Heart right ventricle (tissue), 16 donors: ENCODE data around the gene CD38. TPM values are rescaled to one million over a fixed set of nuclear protein-coding genes. Genes with fewer than 3 reads are reported as not detected.
A peak's percentile ranks its signal among the peaks of the same experiment; 100 is the strongest.
"Not testable (repeated sequence)": the region's sequence is repeated elsewhere in the genome, so short reads cannot be mapped to it uniquely, and the experiment has no call there.

Experiments
- ATAC-seq, 8 donors: fragments of 200-7000 bp; cut with Tn5 transposase; one replicate each; pipeline ENCODE4 v1.9.1; 2020; ENCODE audit warnings: mild to moderate bottlenecking in 8 of 8, moderate library complexity in 8 of 8, moderate number of reproducible peaks in 1 of 8
- DNase-seq, 2 donors: peaks; one replicate each; pipeline ENCODE4 v3.0.0-alpha.2; 2020
- H3K27ac ChIP-seq, 10 donors: fragments of 200-600 bp; sonication (generic) in 2 of 10; one replicate each; pipeline versions ENCODE4 v1.5.0 to v1.8.0; 2020 to 2022; ENCODE audit warnings: mild to moderate bottlenecking in 3 of 10
- H3K27me3 ChIP-seq, 7 donors: fragments of 200-600 bp; one replicate each; pipeline ENCODE4 v1.8.0; 2021 to 2022; ENCODE audit warnings: mild to moderate bottlenecking in 2 of 7
- H3K36me3 ChIP-seq, 9 donors: fragments of 200-600 bp; sonication (generic) in 1 of 9; one replicate each; pipeline versions ENCODE4 v1.5.0 to v1.8.0; 2020 to 2022; ENCODE audit warnings: mild to moderate bottlenecking in 2 of 9
- H3K4me1 ChIP-seq, 9 donors: fragments of 200-600 bp; sonication (generic) in 1 of 9; one replicate each; pipeline versions ENCODE4 v1.5.0 to v1.8.0; 2020 to 2022; ENCODE audit warnings: mild to moderate bottlenecking in 4 of 9
- H3K4me3 ChIP-seq, 10 donors: fragments of 200-600 bp; sonication (generic) in 2 of 10; one replicate each; pipeline versions ENCODE4 v1.5.0 to v1.8.0; 2020 to 2022; ENCODE audit warnings: mild to moderate bottlenecking in 7 of 10, moderate library complexity in 2 of 10
- H3K9me3 ChIP-seq, 11 donors: fragments of 200-600 bp in 10 of 11; sonication (generic) in 2 of 11; one replicate each; pipeline versions ENCODE4 v1.5.0 to v1.8.0; 2013 to 2022; ENCODE audit warnings: mild to moderate bottlenecking in 2 of 11, control low read depth in 1 of 11, moderate library complexity in 1 of 11
- WGBS, 2 donors: extraction: QIAGEN DNeasy Blood & Tissue Kit; methylation state at CpG; one replicate each; pipeline ENCODE4 v1.1.7; 2013; ENCODE audit warnings: inconsistent platforms in 1 of 2; 5-methylcytosine and 5-hydroxymethylcytosine counted together
- intact Hi-C, 10 donors: fragments of 100-400 bp; cut with DNase I; formaldehyde crosslinking; loops; one replicate each; pipeline versions ENCODE4 v1.11.1 to v1.14.2; 2022
- polyA plus RNA-seq, 2 donors: library from polyadenylated mRNA; stranded (reverse); fragments of 200-250 nt; gene quantifications; one replicate each; pipeline ENCODE4 v1.2.3, GENCODE V29; 2013
- total RNA-seq, 10 donors: library from RNA; stranded (reverse); fragmentation: NEBNext Ultra II Directional in 3 of 10; extraction: Animal tissue kit (Norgen Biotek cat#: 25700) in 3 of 10; gene quantifications; one replicate each; pipeline versions ENCODE4 v1.2.1 to v1.2.4, GENCODE V29; 2021 to 2023
- TF ChIP-seq, protein P1 (sequence below), 9 donors: fragments of 200-600 bp; sonication (generic) in 2 of 9; IDR thresholded peaks; one replicate each; pipeline versions ENCODE4 v1.5.0 to v1.8.0; 2021 to 2022; ENCODE audit warnings: antibody characterized with exemption in 9 of 9, mild to moderate bottlenecking in 5 of 9, moderate library complexity in 1 of 9
- donor health status: Arrhythmogenic right ventricular cardiomyopathy.
- donor health status: ischemic (EF 13 %, LVEDD 7.1; RV severe dilation, severe dysfunction).
- donor health status: healthy with polysubstance abuse.
- donor health status: DM: no; HTN: yes; CAD: no.
- donor health status: DM: no; HTN: no; CAD: no.
- donor health status: ischemic (EF 25% LVEDD 6.9; RV normal size, moderate dysfunction).
- donor health status: ischemic (EF 25% LVEDD 5.7; RV mildly dilated, moderate dysfunction).
- donor health status: healthy.
- donor health status: DM: yes; HTN: yes; CAD: no.
- donor health status: Ischemic cardiomyopathy.
- donor health status: ischemic (EF 35%, LVEDD 5.7; RV mildly dilated, moderate dysfunction).
- donor health status: nonischemic (EF 11% LVEDD 7.7; RV severe dilation, severe dysfunction).
- donor health status: DM: yes; HTN: yes; CAD: no.
- donor health status: PGD.
- donor health status: ischemic (EF 29% LVEDD 5.4; RV normal size, mild dysfunction).
- donor health status: nonischemic (EF 23%, LVEDD 6.1; RV moderate dilation, normal function).

The CD38 gene
- total and polyA plus RNA-seq, 12 donors, result 0.68 to 11.3 (median 3.2) TPM

DNA sequence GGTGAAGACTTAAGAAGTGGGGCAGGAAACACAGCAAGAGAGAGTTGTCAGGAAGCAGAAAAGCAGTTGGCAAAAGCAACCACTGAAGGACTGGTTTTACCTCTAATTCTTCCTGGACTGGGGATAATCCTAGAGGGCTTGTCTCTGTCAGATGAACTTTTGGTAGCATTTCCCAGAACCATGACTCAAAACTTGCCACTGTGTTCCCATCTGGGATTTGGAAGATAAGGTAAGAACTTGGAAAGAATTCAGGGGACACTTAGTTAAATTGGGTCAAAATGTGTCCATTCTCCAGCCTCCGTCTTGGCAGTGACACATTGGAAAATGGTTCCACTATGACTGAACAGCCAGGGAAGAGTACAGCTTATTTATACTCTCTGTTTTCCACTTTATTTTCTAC, 55.7 kb downstream of the CD38 start:
- H3K27ac ChIP-seq, result peak overlapping the region in 3 of 10 donors; percentile 27 to 41 (median 33)
- peaks cover 0 to 15% (median 0%) of the 10 kb centered on the region in 9 donors for H3K36me3 ChIP-seq
- H3K4me1 ChIP-seq, result peaks cover 0 to 3% (median 0%) of the 10 kb centered on the region in 9 donors
- TF ChIP-seq, protein P1, sequence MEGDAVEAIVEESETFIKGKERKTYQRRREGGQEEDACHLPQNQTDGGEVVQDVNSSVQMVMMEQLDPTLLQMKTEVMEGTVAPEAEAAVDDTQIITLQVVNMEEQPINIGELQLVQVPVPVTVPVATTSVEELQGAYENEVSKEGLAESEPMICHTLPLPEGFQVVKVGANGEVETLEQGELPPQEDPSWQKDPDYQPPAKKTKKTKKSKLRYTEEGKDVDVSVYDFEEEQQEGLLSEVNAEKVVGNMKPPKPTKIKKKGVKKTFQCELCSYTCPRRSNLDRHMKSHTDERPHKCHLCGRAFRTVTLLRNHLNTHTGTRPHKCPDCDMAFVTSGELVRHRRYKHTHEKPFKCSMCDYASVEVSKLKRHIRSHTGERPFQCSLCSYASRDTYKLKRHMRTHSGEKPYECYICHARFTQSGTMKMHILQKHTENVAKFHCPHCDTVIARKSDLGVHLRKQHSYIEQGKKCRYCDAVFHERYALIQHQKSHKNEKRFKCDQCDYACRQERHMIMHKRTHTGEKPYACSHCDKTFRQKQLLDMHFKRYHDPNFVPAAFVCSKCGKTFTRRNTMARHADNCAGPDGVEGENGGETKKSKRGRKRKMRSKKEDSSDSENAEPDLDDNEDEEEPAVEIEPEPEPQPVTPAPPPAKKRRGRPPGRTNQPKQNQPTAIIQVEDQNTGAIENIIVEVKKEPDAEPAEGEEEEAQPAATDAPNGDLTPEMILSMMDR (IDR thresholded peaks at IDR 0.05), result no peak
- WGBS, 2 donors, result 72 to 77% methylated on average over 1 of the region's 1 CpG
- H3K4me3 ChIP-seq, result no peak overlapping the region
- intact Hi-C loops, result no loop called here
- ATAC-seq (peak; percentile 33 to 92 (median 62)), DNase-seq (no peak)
- H3K9me3 ChIP-seq, result peaks cover 0 to 16% (median 0%) of the 10 kb centered on the region in 11 donors
- no peaks in the 10 kb centered on the region for H3K27me3 ChIP-seq

GRCh38 chr4:15836362-15836761, 58.2 kb downstream of the CD38 start:
- Histone ChIP-seq H3K27me3 (no peaks in the 10 kb centered on the region), H3K4me3 (no peak overlapping the region), H3K9me3 (peaks cover 0 to 8% (median 0%) of the 10 kb centered on the region in 11 donors), H3K4me1 (peaks cover 0 to 3% (median 0%) of the 10 kb centered on the region in 9 donors), H3K27ac (no peak overlapping the region), H3K36me3 (peaks cover 0 to 35% (median 0%) of the 10 kb centered on the region in 9 donors)
- DNase-seq (no peak), ATAC-seq (no peak)
- TF ChIP-seq, protein P1 (IDR thresholded peaks at IDR 0.05), result no peak
- intact Hi-C loops, result no loop called here

DNA sequence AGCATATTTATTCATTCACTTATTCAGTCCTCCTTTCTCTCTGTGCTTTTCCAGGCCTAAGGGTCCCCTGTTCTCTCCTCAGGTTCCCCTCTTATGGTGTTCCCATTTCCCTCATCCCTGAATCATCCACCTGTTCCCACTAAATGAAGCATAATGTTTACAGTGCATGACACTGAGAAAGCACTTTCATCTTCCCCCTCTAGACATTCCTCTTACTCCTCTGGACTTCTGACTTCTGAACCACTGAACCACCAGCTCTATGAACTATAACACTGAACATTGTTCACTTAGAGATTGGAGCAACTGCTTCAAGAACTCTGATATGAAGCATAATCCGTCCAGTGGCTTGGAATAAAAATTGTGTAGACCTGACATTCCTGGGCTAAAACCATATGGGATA, 59.5 kb downstream of the CD38 start:
- Histone ChIP-seq H3K9me3 (no peaks in the 10 kb centered on the region), H3K4me1 (peaks cover 0 to 3% (median 0%) of the 10 kb centered on the region in 9 donors), H3K36me3 (peaks cover 0 to 35% (median 0%) of the 10 kb centered on the region in 9 donors), H3K27ac (no peak overlapping the region), H3K27me3 (no peaks in the 10 kb centered on the region), H3K4me3 (no peak overlapping the region)
- intact Hi-C loops, result no loop called here
- ATAC-seq (no peak), DNase-seq (no peak)
- 79 to 86% methylated on average over 1 of the region's 1 CpG for WGBS, 2 donors
- TF ChIP-seq, protein P1 (IDR thresholded peaks at IDR 0.05), result no peak

- H3K4me3 ChIP-seq, H3K27me3 ChIP-seq, H3K4me1 ChIP-seq, DNase-seq, H3K27ac ChIP-seq, ATAC-seq, H3K9me3 ChIP-seq, intact Hi-C loops: not testable (repeated sequence)
- WGBS, 2 donors, result 89 to 95% methylated on average over 7 to 9 of the region's 16 CpGs
- peaks cover 0 to 28% (median 0%) of the 10 kb centered on the region in 9 donors for H3K36me3 ChIP-seq
These were observed 63.1 kb downstream of the CD38 start for GRCh38 chr4:15841194-15841730.

DNA sequence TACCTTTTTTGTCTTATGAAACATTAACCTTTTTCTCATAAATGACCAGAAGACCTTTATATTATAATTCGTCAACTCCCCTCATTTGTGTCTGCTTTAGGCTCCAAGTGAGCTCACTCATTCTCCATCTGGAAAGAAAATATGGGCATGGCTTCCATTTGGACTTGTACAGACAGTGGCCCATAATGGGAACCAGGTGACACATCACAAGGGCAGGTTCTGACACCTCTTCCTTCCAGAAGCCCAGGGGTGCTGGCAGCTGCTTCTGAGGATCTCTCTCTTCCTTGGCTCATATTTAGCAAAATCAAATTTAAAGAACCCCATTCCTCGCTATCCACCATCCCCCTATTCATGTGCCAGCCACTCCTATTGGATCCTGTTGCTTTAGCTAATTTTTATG, 69.6 kb downstream of the CD38 start:
- H3K4me3 ChIP-seq, result no peak overlapping the region
- H3K27ac ChIP-seq, result no peak overlapping the region
- no peaks in the 10 kb centered on the region for H3K4me1 ChIP-seq
- DNase-seq, result no peak
- no peak for ATAC-seq
- intact Hi-C loops, result no loop called here
- H3K27me3 ChIP-seq, result no peaks in the 10 kb centered on the region
- H3K9me3 ChIP-seq, result no peaks in the 10 kb centered on the region
- TF ChIP-seq, protein P1 (IDR thresholded peaks at IDR 0.05), result no peak
- 94 to 99% methylated on average over 2 of the region's 2 CpGs for WGBS, 2 donors
- H3K36me3 ChIP-seq, result peaks cover 0 to 16% (median 0%) of the 10 kb centered on the region in 9 donors
